PC-3 (cell line): Measurements from ENCODE around the gene ZNF879.

ENCODE experiments used
- CTCF ChIP-seq: fragments of 300-600 bp; sonication (generic); conservative IDR thresholded peaks from 2 replicates; pipeline ENCODE4 v1.5.1; 2017; ENCODE audit warnings: antibody characterized with exemption, low read depth, mild to moderate bottlenecking, low read length
- EZH2phosphoT487 ChIP-seq: fragments of 300-600 bp; sonication (generic); IDR thresholded peaks from 2 replicates; pipeline ENCODE4 v1.6.1; 2018; ENCODE audit warnings: mild to moderate bottlenecking, antibody characterized with exemption, low read length, borderline replicate concordance

- TF ChIP-seq CTCF, result no peak
- TF ChIP-seq EZH2phosphoT487, result no peak
Observed at GRCh38 chr5:178989311-178989710, 34.3 kb upstream of the ZNF879 start.
